Esophagus squamous epithelium (tissue), 5 donors: ENCODE results near the gene B4GALT4. TPM values are rescaled to one million over a fixed set of nuclear protein-coding genes. Genes with fewer than 3 reads are reported as not detected.
"Not testable (repeated sequence)": the region's sequence is repeated elsewhere in the genome, so short reads cannot be mapped to it uniquely, and the experiment has no call there.

ENCODE experiments used
- DNase-seq: peaks from one replicate; lab custom pipeline; 2025; lab: John Stamatoyannopoulos, UW
- H3K27ac ChIP-seq, 4 donors: fragments of 200-600 bp; sonication (generic); one replicate each; pipeline ENCODE4 v1.5.1; 2016 to 2019; ENCODE audit warnings: mild to moderate bottlenecking in 1 of 4
- H3K27me3 ChIP-seq, 4 donors: fragments of 200-600 bp; sonication (generic); 1 replicate in 3 of 4; 2 replicates in 1 of 4; pipeline versions ENCODE4 v1.5.1 to v1.6.0; 2017 to 2021; ENCODE audit warnings: antibody characterized with exemption in 1 of 4
- H3K36me3 ChIP-seq, 3 donors: fragments of 200-600 bp; sonication (generic); one replicate each; pipeline ENCODE4 v1.5.1; 2016 to 2019
- H3K4me1 ChIP-seq, 3 donors: fragments of 200-600 bp; sonication (generic); one replicate each; pipeline ENCODE4 v1.5.1; 2017 to 2019
- H3K4me3 ChIP-seq, 4 donors: fragments of 200-600 bp; sonication (generic); 1 replicate in 3 of 4; 2 replicates in 1 of 4; pipeline ENCODE4 v1.5.1; 2016 to 2019; ENCODE audit warnings: mild to moderate bottlenecking in 2 of 4, moderate library complexity in 1 of 4
- H3K9me3 ChIP-seq, 3 donors: fragments of 200-600 bp; sonication (generic); one replicate each; pipeline ENCODE4 v1.5.1; 2016 to 2019
- CTCF ChIP-seq, 6 experiments: fragments of 450-650 bp in 4 of 6; fragments of 200-600 bp in 2 of 6; sonication (generic) in 2 of 6; IDR thresholded peaks; one replicate each; pipeline ENCODE4 v1.5.1; 2016 to 2019; ENCODE audit warnings: antibody characterized with exemption in 6 of 6, mild to moderate bottlenecking in 4 of 6, moderate library complexity in 4 of 6
- POLR2A ChIP-seq, 4 donors: fragments of 450-650 bp; IDR thresholded peaks; one replicate each; pipeline ENCODE4 v1.6.1; 2017; ENCODE audit warnings: antibody characterized with exemption in 4 of 4, mild to moderate bottlenecking in 4 of 4, moderate library complexity in 3 of 4
- WGBS, 2 donors: methylation state at CpG; one replicate each; pipeline ENCODE4 v1.1.5; 2018; 5-methylcytosine and 5-hydroxymethylcytosine counted together
- intact Hi-C: fragments of 100-400 bp; cut with DNase I; formaldehyde crosslinking; loops from one replicate; pipeline ENCODE4 v1.15.0; 2022
- total RNA-seq, 4 donors: library from RNA; depleted of rRNA; stranded (reverse); fragments of >200 nt; gene quantifications; one replicate each; pipeline ENCODE4 v1.1.0, GENCODE V29; 2016
- donor health status: DM: yes; HTN: yes; CAD: no.

The B4GALT4 gene
- total RNA-seq, 4 donors from 2014 or later = 12.8 to 21.6 (median 15.9) TPM

- peak overlapping the region; percentile 55 to 84 (median 74) for H3K27ac ChIP-seq
- 47 to 53% methylated on average over 10 of the region's 10 CpGs for WGBS, 2 donors
- H3K4me3 ChIP-seq = no peak overlapping the region
- DNase-seq = no peak
- intact Hi-C loops = no loop called here
- H3K9me3 ChIP-seq = no peaks in the 10 kb centered on the region
- H3K4me1 ChIP-seq = peaks cover 0 to 18% (median 0%) of the 10 kb centered on the region in 3 donors
- no peaks in the 10 kb centered on the region for H3K27me3 ChIP-seq
- TF ChIP-seq CTCF (IDR thresholded peaks at IDR 0.05) (no peak), POLR2A (IDR thresholded peaks at IDR 0.05) (no peak)
- no peaks in the 10 kb centered on the region for H3K36me3 ChIP-seq
These were observed 64.6 kb downstream of the B4GALT4 start for GRCh38 chr3:119175872-119176756.

- intact Hi-C loops = no loop called here
These were observed 67.4 kb downstream of the B4GALT4 start, which contains the start of gene UPK1B for GRCh38 chr3:119173325-119173724. UPK1B (plus strand) TSS chr3:119173598; CDS start chr3:119186742, 13,144 bp downstream.

DNA sequence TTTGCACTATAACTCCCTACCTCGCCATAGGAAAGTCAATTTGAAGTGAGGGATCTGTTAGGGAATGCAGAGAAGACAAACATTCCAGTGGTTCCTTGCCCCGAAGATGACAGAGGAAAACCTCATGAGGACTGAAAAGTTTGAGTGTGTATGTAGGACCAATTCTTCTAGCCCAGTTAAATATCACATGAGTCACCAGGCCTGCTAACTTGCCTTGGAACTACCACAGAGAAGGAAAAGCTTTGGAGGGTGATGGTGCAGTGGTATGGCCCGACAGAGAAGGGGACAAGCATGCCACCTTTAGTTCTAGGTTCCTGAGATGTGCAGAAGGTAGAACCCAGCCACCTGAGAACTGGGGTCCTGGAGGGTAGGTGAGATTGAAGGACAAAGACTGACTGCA is 69.9 kb downstream of the B4GALT4 start:
- H3K4me3 ChIP-seq = no peak overlapping the region
- H3K36me3 ChIP-seq = no peaks in the 10 kb centered on the region
- 59 to 75% methylated on average over 3 of the region's 3 CpGs for WGBS, 2 donors
- no peak for DNase-seq
- H3K27me3 ChIP-seq = no peaks in the 10 kb centered on the region
- no peaks in the 10 kb centered on the region for H3K9me3 ChIP-seq
- TF ChIP-seq CTCF (IDR thresholded peaks at IDR 0.05) = no peak
- TF ChIP-seq POLR2A (IDR thresholded peaks at IDR 0.05) = no peak
- intact Hi-C loops = no loop called here
- H3K4me1 ChIP-seq = peaks cover 0 to 8% (median 0%) of the 10 kb centered on the region in 3 donors
- no peak overlapping the region for H3K27ac ChIP-seq

More at GRCh38 chr3:119173325-119173724, 67.4 kb downstream of the B4GALT4 start, which contains the start of gene UPK1B:
- no peak within 1 kb of the TSS for H3K4me3 ChIP-seq
- H3K27me3 ChIP-seq = no peaks in the 10 kb centered on the region
- H3K36me3 ChIP-seq = no peaks in the 10 kb centered on the region
- no peak for DNase-seq
- peaks cover 0 to 18% (median 0%) of the 10 kb centered on the region in 3 donors for H3K4me1 ChIP-seq
- no peak within 1 kb of the TSS for H3K27ac ChIP-seq
- no peaks in the 10 kb centered on the region for H3K9me3 ChIP-seq
- TF ChIP-seq POLR2A (IDR thresholded peaks at IDR 0.05) (no peak), CTCF (IDR thresholded peaks at IDR 0.05) (no peak)
- WGBS, 2 donors = 54 to 58% methylated on average over 13 of the region's 13 CpGs

- H3K4me3 ChIP-seq, H3K36me3 ChIP-seq, H3K9me3 ChIP-seq, H3K27ac ChIP-seq, intact Hi-C loops, DNase-seq, H3K27me3 ChIP-seq: not testable (repeated sequence)
- H3K4me1 ChIP-seq = peaks cover 0 to 10% (median 0%) of the 10 kb centered on the region in 3 donors
- 87 to 92% methylated on average over 6 to 9 of the region's 9 CpGs for WGBS, 2 donors
These were observed 75.9 kb downstream of the B4GALT4 start for GRCh38 chr3:119164745-119165144.

Other genes with a start within 250 kb of the B4GALT4 start
- gene IGSF11, start 206.0 kb downstream of the B4GALT4 start, total RNA-seq = 1 to 10 TPM in 1 of 4 donors, under 1 TPM in 3; 0.09 to 8.8 (median 0.47) TPM
- not detected for gene TEX55, start 94.7 kb downstream of the B4GALT4 start, total RNA-seq
- 1 to 10 TPM in 3 of 4 donors, under 1 TPM in 1; 0.26 to 5.9 (median 2.6) TPM for gene UPK1B, start 67.3 kb downstream of the B4GALT4 start, total RNA-seq
- 1 to 10 TPM; 2.7 to 9.3 (median 7.6) TPM for gene ARHGAP31, start 53.5 kb upstream of the B4GALT4 start, total RNA-seq
- gene TMEM39A, start 222.7 kb upstream of the B4GALT4 start, total RNA-seq = 10 to 100 TPM; 14.3 to 26.5 (median 21.0) TPM
- gene POGLUT1, start 228.1 kb upstream of the B4GALT4 start, total RNA-seq = 10 to 100 TPM in 2 of 4 donors, 1 to 10 TPM in 2; 5.6 to 18.9 (median 9.5) TPM